Esophagus muscularis mucosa (tissue), 4 donors: Measurements from ENCODE around the gene PTS.

ENCODE experiments used
- CTCF ChIP-seq, 3 experiments: fragments of 200-600 bp in 2 of 3; fragments of 450-650 bp in 1 of 3; sonication (generic) in 2 of 3; IDR thresholded peaks; one replicate each; pipeline ENCODE4 v1.5.1; 2017 to 2019; ENCODE audit warnings: antibody characterized with exemption in 3 of 3, mild to moderate bottlenecking in 2 of 3, moderate library complexity in 1 of 3
- EP300 ChIP-seq: sonication (generic); formaldehyde crosslinking; IDR thresholded peaks from one replicate; pipeline ENCODE4 v1.6.1; 2017; ENCODE audit warnings: antibody characterized with exemption
- POLR2A ChIP-seq: fragments of 450-650 bp; IDR thresholded peaks from one replicate; pipeline ENCODE4 v1.6.1; 2017; ENCODE audit warnings: antibody characterized with exemption, moderate library complexity, mild to moderate bottlenecking, low read depth
- POLR2AphosphoS5 ChIP-seq, 2 donors: sonication (generic); formaldehyde crosslinking; IDR thresholded peaks; one replicate each; pipeline ENCODE4 v1.6.1; 2017; ENCODE audit warnings: antibody characterized with exemption in 2 of 2

- TF ChIP-seq POLR2A: no peak
- TF ChIP-seq CTCF (IDR thresholded peaks at IDR 0.05): no peak
- no peak for TF ChIP-seq POLR2AphosphoS5 (IDR thresholded peaks at IDR 0.05)
- no peak for TF ChIP-seq EP300
These were observed 44.4 kb downstream of the PTS start for GRCh38 chr11:112270551-112271180.
